Astrocyte (in vitro differentiated cells and primary cell): ENCODE results near the gene HADHB. TPM values are rescaled to one million over a fixed set of nuclear protein-coding genes. Genes with fewer than 3 reads are reported as not detected.

Experiments
- DNase-seq: peaks from one replicate; pipeline ENCODE4 v3.0.0-alpha.2; 2010; ENCODE audit warnings: low read depth
- FAIRE-seq: peaks from 2 replicates; lab custom pipeline; 2011; peaks lifted over from hg19 to GRCh38; lab: Jason Lieb, UNC
- H2AFZ ChIP-seq: 2 replicates; pipeline ENCODE4 v1.6.0; 2012; ENCODE audit warnings: low read depth, low read length, inconsistent platforms
- H3K27ac ChIP-seq: 2 replicates; pipeline ENCODE4 v1.5.1; 2011; ENCODE audit warnings: low read depth, low read length, inconsistent platforms
- H3K27me3 ChIP-seq: 2 replicates; pipeline ENCODE4 v1.6.0; 2011; ENCODE audit warnings: low read length, inconsistent platforms; ENCODE audit not compliant: insufficient read depth
- H3K36me3 ChIP-seq: 2 replicates; pipeline ENCODE4 v1.5.1; 2011; ENCODE audit warnings: low read length, inconsistent platforms; ENCODE audit not compliant: insufficient read depth
- H3K4me1 ChIP-seq: 2 replicates; pipeline ENCODE4 v1.5.1; 2011; ENCODE audit warnings: low read length, inconsistent platforms; ENCODE audit not compliant: insufficient read depth
- H3K4me2 ChIP-seq: 2 replicates; pipeline ENCODE4 v1.6.0; 2012; ENCODE audit warnings: low read length, inconsistent platforms
- H3K4me3 ChIP-seq: 2 replicates; pipeline ENCODE4 v1.5.1; 2011; ENCODE audit warnings: low read depth, mild to moderate bottlenecking, low read length, inconsistent platforms; ENCODE audit not compliant: insufficient read depth
- H3K79me2 ChIP-seq: 2 replicates; pipeline ENCODE4 v1.6.0; 2012; ENCODE audit warnings: mild to moderate bottlenecking, low read length, inconsistent platforms; ENCODE audit not compliant: insufficient read depth
- H3K9ac ChIP-seq: 2 replicates; pipeline ENCODE4 v1.6.0; 2012; ENCODE audit warnings: mild to moderate bottlenecking, low read length, inconsistent platforms
- H3K9me3 ChIP-seq: 2 replicates; pipeline ENCODE4 v1.5.1; 2012; ENCODE audit warnings: low read depth, mild to moderate bottlenecking, low read length, inconsistent platforms; ENCODE audit not compliant: insufficient read depth
- H4K20me1 ChIP-seq: 2 replicates; pipeline ENCODE4 v1.6.0; 2012; ENCODE audit warnings: low read length, inconsistent platforms; ENCODE audit not compliant: insufficient read depth
- H3K27ac Mint-ChIP-seq: one replicate; pipeline ENCODE4 v1.8.0; 2021; ENCODE audit warnings: mild to moderate bottlenecking, mixed read lengths; ENCODE audit not compliant: unreplicated experiment
- H3K27me3 Mint-ChIP-seq: one replicate; pipeline ENCODE4 v1.8.0; 2021; ENCODE audit warnings: low read depth, mixed read lengths; ENCODE audit not compliant: unreplicated experiment
- H3K36me3 Mint-ChIP-seq: one replicate; pipeline ENCODE4 v1.8.0; 2021; ENCODE audit warnings: low read depth, mixed read lengths; ENCODE audit not compliant: unreplicated experiment
- H3K4me1 Mint-ChIP-seq: one replicate; pipeline ENCODE4 v1.8.0; 2021; ENCODE audit warnings: low read depth, mixed read lengths; ENCODE audit not compliant: unreplicated experiment
- H3K4me3 Mint-ChIP-seq: one replicate; pipeline ENCODE4 v1.8.0; 2021; ENCODE audit warnings: mild to moderate bottlenecking, moderate library complexity, mixed read lengths; ENCODE audit not compliant: unreplicated experiment
- H3K9me3 Mint-ChIP-seq: one replicate; pipeline ENCODE4 v1.8.0; 2021; ENCODE audit warnings: mild to moderate bottlenecking, mixed read lengths; ENCODE audit not compliant: unreplicated experiment
- CTCF ChIP-seq: IDR thresholded peaks from 2 replicates; pipeline ENCODE4 v1.5.1; 2011; ENCODE audit warnings: low read depth, mild to moderate bottlenecking, inconsistent platforms, low read length, moderate library complexity; ENCODE audit not compliant: insufficient read depth
- EZH2 ChIP-seq: IDR thresholded peaks from 2 replicates; pipeline ENCODE4 v1.6.1; 2012; ENCODE audit warnings: mild to moderate bottlenecking, low read length, inconsistent platforms; ENCODE audit not compliant: insufficient read depth
- total RNA-seq: library from RNA; stranded (reverse); gene quantifications from 2 replicates; pipeline ENCODE4 v1.2.1, GENCODE V29; 2021

HADHB gene
- total RNA-seq, 1 donor from 2014 or later = 109 TPM

- no peaks in the 10 kb centered on the region for H3K9me3 ChIP-seq
- H3K27ac ChIP-seq = peak overlapping the region; percentile 98
- peaks cover 19% of the 10 kb centered on the region for H3K4me1 ChIP-seq
- H3K4me2 ChIP-seq = peak overlapping the region; percentile 93
- H3K36me3 ChIP-seq = peaks cover under 1% of the 10 kb centered on the region
- Mint-ChIP-seq H3K36me3 (no peaks in the 10 kb centered on the region), H3K9me3 (no peaks in the 10 kb centered on the region), H3K4me3 (peak overlapping the region; percentile 96), H3K27me3 (no peaks in the 10 kb centered on the region), H3K4me1 (peaks cover 28% of the 10 kb centered on the region), H3K27ac (peak overlapping the region; percentile 85)
- peak overlapping the region; percentile 89 for H3K4me3 ChIP-seq
- H3K9ac ChIP-seq = peak overlapping the region; percentile 95
- H4K20me1 ChIP-seq = peaks cover 51% of the 10 kb centered on the region
- H3K79me2 ChIP-seq = peaks cover 97% of the 10 kb centered on the region
- DNase-seq (peak; percentile 23), FAIRE-seq (no peak)
- H2AFZ ChIP-seq = peak overlapping the region; percentile 91
- no peaks in the 10 kb centered on the region for H3K27me3 ChIP-seq
- no peak for TF ChIP-seq EZH2
- no peak for TF ChIP-seq CTCF
Measured at GRCh38 chr2:26243470-26244308, 1.1 kb upstream of the HADHB start.

GRCh38 chr2:26245231-26245732, 543 bp downstream of the HADHB start:
- H2AFZ ChIP-seq = peak overlapping the region; percentile 91
- no peaks in the 10 kb centered on the region for H3K9me3 Mint-ChIP-seq
- H3K4me1 Mint-ChIP-seq = peaks cover 24% of the 10 kb centered on the region
- H3K36me3 Mint-ChIP-seq = no peaks in the 10 kb centered on the region
- no peaks in the 10 kb centered on the region for H3K27me3 ChIP-seq
- peak overlapping the region; percentile 89 for H3K4me3 ChIP-seq
- DNase-seq = peak; percentile 16
- H3K4me3 Mint-ChIP-seq = peak overlapping the region; percentile 96
- no peaks in the 10 kb centered on the region for H3K9me3 ChIP-seq
- H3K4me1 ChIP-seq = peaks cover 19% of the 10 kb centered on the region
- H4K20me1 ChIP-seq = peaks cover 51% of the 10 kb centered on the region
- H3K27me3 Mint-ChIP-seq = no peaks in the 10 kb centered on the region
- H3K27ac Mint-ChIP-seq = peak overlapping the region; percentile 99
- peaks cover 97% of the 10 kb centered on the region for H3K79me2 ChIP-seq
- no peak for TF ChIP-seq EZH2
- no peak for TF ChIP-seq CTCF
- H3K4me2 ChIP-seq = peak overlapping the region; percentile 93
- H3K27ac ChIP-seq = peak overlapping the region; percentile 98
- peak overlapping the region; percentile 95 for H3K9ac ChIP-seq
- FAIRE-seq = no peak
- no peaks in the 10 kb centered on the region for H3K36me3 ChIP-seq

GRCh38 chr2:26245810-26246209, 1.1 kb downstream of the HADHB start:
- peak overlapping the region; percentile 89 for H3K4me3 ChIP-seq
- H3K79me2 ChIP-seq = peaks cover 97% of the 10 kb centered on the region
- H3K36me3 Mint-ChIP-seq = no peaks in the 10 kb centered on the region
- no peak for TF ChIP-seq EZH2
- no peak for TF ChIP-seq CTCF
- H3K27ac Mint-ChIP-seq = peak overlapping the region; percentile 99
- H3K27me3 ChIP-seq = no peaks in the 10 kb centered on the region
- peaks cover 49% of the 10 kb centered on the region for H4K20me1 ChIP-seq
- no peaks in the 10 kb centered on the region for H3K27me3 Mint-ChIP-seq
- H3K27ac ChIP-seq = no peak overlapping the region
- H3K4me3 Mint-ChIP-seq = peak overlapping the region; percentile 96
- no peaks in the 10 kb centered on the region for H3K9me3 Mint-ChIP-seq
- no peaks in the 10 kb centered on the region for H3K36me3 ChIP-seq
- DNase-seq (peak; percentile 10), FAIRE-seq (no peak)
- H2AFZ ChIP-seq = peak overlapping the region; percentile 91
- H3K4me1 Mint-ChIP-seq = peaks cover 21% of the 10 kb centered on the region
- H3K9me3 ChIP-seq = no peaks in the 10 kb centered on the region
- H3K4me2 ChIP-seq = peak overlapping the region; percentile 93
- H3K4me1 ChIP-seq = peaks cover 19% of the 10 kb centered on the region
- peak overlapping the region; percentile 95 for H3K9ac ChIP-seq
